ENCODE measurements around the gene CRACR2A. TPM values are rescaled to one million over a fixed set of nuclear protein-coding genes. Genes with fewer than 3 reads are reported as not detected.

CRACR2A gene
- total and polyA plus RNA-seq, 9 of the 15 experiments (the other 6 are each of a cell fraction or from before 2014, with no cell fraction given), result 2.1 to 15.1 (median 10.4) TPM

- TF ChIP-seq SAFB2 (IDR thresholded peaks at IDR 0.05; ENCODE audit: borderline replicate concordance, low read depth, low read length, severe bottlenecking) (no peak), RREB1 (CRISPR knock-in tag; IDR thresholded peaks at IDR 0.05) (no peak), HNRNPK (IDR thresholded peaks at IDR 0.05; ENCODE audit: low read depth, low read length, poor library complexity, severe bottlenecking) (no peak), ARNT (IDR thresholded peaks at IDR 0.05) (no peak), ZNF655 (CRISPR knock-in tag; IDR thresholded peaks at IDR 0.05) (no peak), SMAD4 (CRISPR knock-in tag; conservative IDR thresholded peaks at IDR 0.05) (peak; percentile 98), GTF2A2 (tag; IDR thresholded peaks at IDR 0.05) (peak; percentile 63; the same call in 1 of the 2 replicates), TRIM25 (IDR thresholded peaks at IDR 0.05; ENCODE audit: borderline replicate concordance) (no peak), CUX1 (CRISPR knock-in tag; IDR thresholded peaks at IDR 0.05) (no peak)
Observed at GRCh38 chr12:3684449-3685051, 68.4 kb downstream of the CRACR2A start (continued).

Measured in K562 (cell line).